ENCODE data around the gene CSN1S1. TPM values are rescaled to one million over a fixed set of nuclear protein-coding genes. Genes with fewer than 3 reads are reported as not detected.

Gene CSN1S1
- total RNA-seq, 1 experiment from 2014 or later, result not detected

DNA sequence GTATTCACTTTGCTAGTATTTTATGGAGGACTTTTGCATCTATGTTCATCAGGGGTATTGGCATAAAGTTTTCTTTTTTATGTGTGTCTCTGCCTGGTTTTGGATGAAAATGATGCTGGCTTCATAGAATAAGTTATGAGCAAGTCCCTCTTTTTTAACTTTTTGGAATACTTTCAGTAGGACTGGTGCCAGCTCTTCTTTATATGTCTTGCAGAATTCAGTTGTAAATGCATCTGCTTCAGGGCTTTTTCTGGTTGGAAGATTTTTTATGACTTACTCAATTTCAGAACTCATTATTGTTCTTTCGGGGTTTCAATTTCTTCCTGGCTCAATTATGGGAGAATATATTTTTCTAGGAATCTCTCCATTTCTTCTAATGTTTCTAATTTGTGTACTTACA lies 43.8 kb downstream of the CSN1S1 start:
- CTCF ChIA-PET, result no interaction called here
- Histone ChIP-seq H3K4me1 (no peaks in the 10 kb centered on the region), H3K36me3 (ENCODE audit: control insufficient read depth, insufficient read depth, low read length) (no peaks in the 10 kb centered on the region), H3K4me3 (ENCODE audit: low read depth, low read length) (no peak overlapping the region), H3K9me3 (no peaks in the 10 kb centered on the region; the same call in 1 of the 2 replicates), H3K27me3 (replicated peaks; ENCODE audit: control insufficient read depth, insufficient read depth, low read length) (no peaks in the 10 kb centered on the region)
- H3K27me3 Mint-ChIP-seq (ENCODE audit: insufficient read depth, unreplicated experiment), result no peaks in the 10 kb centered on the region
- no peak for DNase-seq
- no peak overlapping the region for H3K4me3 Mint-ChIP-seq (ENCODE audit: unreplicated experiment)
- POLR2A ChIA-PET, result no interaction called here
- no TSS peak for BruUV-seq (replicated peaks)
- H3K9me3 Mint-ChIP-seq (ENCODE audit: unreplicated experiment), result peaks cover 18% of the 10 kb centered on the region
- peaks cover 12% of the 10 kb centered on the region for H3K4me1 Mint-ChIP-seq (ENCODE audit: low read depth, unreplicated experiment)
- intact Hi-C loops (cut with micrococcal nuclease; ENCODE audit: unreplicated experiment), result no loop called here
- H3K27ac Mint-ChIP-seq (ENCODE audit: unreplicated experiment), result no peak overlapping the region
- H3K36me3 Mint-ChIP-seq (ENCODE audit: insufficient read depth, unreplicated experiment), result no peaks in the 10 kb centered on the region
- TF ChIP-seq CTCF (IDR thresholded peaks at IDR 0.05; ENCODE audit: insufficient read depth in 1 of 2, low read depth in 1 of 2, low read length in 1 of 2, severe bottlenecking in 1 of 2, unreplicated experiment in 1 of 2), result no peak

DNA sequence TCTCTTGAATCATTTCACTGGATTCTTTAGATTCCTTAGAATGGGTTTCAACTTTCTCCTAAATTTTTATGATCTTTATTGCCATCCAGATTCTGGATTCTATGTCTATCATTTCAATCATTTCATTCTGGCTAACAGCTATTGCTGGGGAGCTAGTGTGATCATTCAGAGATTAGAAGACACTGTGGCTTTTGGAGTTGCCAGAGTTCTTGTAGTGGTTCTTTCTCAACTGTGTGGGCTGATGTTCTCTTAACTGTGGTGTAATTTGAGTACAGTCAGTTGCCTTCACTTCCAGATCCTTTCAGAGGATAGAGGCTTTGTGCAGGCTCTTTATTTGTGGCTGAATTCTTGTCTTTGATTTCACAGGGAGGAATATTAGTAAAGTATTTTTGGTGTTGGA lies 46.7 kb downstream of the CSN1S1 start:
- no peaks in the 10 kb centered on the region; the same call in 1 of the 2 replicates for H3K9me3 ChIP-seq
- Mint-ChIP-seq H3K36me3 (ENCODE audit: insufficient read depth, unreplicated experiment) (no peaks in the 10 kb centered on the region), H3K9me3 (ENCODE audit: unreplicated experiment) (peaks cover 28% of the 10 kb centered on the region), H3K27ac (ENCODE audit: unreplicated experiment) (no peak overlapping the region), H3K4me1 (ENCODE audit: low read depth, unreplicated experiment) (peaks cover 12% of the 10 kb centered on the region), H3K27me3 (ENCODE audit: insufficient read depth, unreplicated experiment) (no peaks in the 10 kb centered on the region), H3K4me3 (ENCODE audit: unreplicated experiment) (no peak overlapping the region)
- no peaks in the 10 kb centered on the region for H3K36me3 ChIP-seq (ENCODE audit: control insufficient read depth, insufficient read depth, low read length)
- no peaks in the 10 kb centered on the region for H3K27me3 ChIP-seq (replicated peaks; ENCODE audit: control insufficient read depth, insufficient read depth, low read length)
- intact Hi-C loops (cut with micrococcal nuclease; ENCODE audit: unreplicated experiment), result loop anchor here (1.0 kb wide), 1 partner anchor 41 kb away; no protein-coding TSS in a partner anchor
- H3K4me3 ChIP-seq (ENCODE audit: low read depth, low read length), result no peak overlapping the region
- H3K4me1 ChIP-seq, result peaks cover 2% of the 10 kb centered on the region; the same call in 1 of the 2 replicates
- no peak for DNase-seq
- POLR2A ChIA-PET, result no interaction called here
- BruUV-seq (replicated peaks), result no TSS peak
- no peak for TF ChIP-seq CTCF (IDR thresholded peaks at IDR 0.05; ENCODE audit: insufficient read depth in 1 of 2, low read depth in 1 of 2, low read length in 1 of 2, severe bottlenecking in 1 of 2, unreplicated experiment in 1 of 2)
- CTCF ChIA-PET, result no interaction called here

GRCh38 chr4:69984030-69984443 lies 53.2 kb downstream of the CSN1S1 start:
- Mint-ChIP-seq H3K4me3 (ENCODE audit: unreplicated experiment) (peak overlapping the region; percentile 28), H3K27me3 (ENCODE audit: insufficient read depth, unreplicated experiment) (no peaks in the 10 kb centered on the region), H3K27ac (ENCODE audit: unreplicated experiment) (peak overlapping the region; percentile 54), H3K36me3 (ENCODE audit: insufficient read depth, unreplicated experiment) (no peaks in the 10 kb centered on the region), H3K4me1 (ENCODE audit: low read depth, unreplicated experiment) (peaks cover 20% of the 10 kb centered on the region), H3K9me3 (ENCODE audit: unreplicated experiment) (peaks cover 15% of the 10 kb centered on the region)
- H3K36me3 ChIP-seq (ENCODE audit: control insufficient read depth, insufficient read depth, low read length), result no peaks in the 10 kb centered on the region
- H3K4me3 ChIP-seq (ENCODE audit: low read depth, low read length), result no peak overlapping the region
- H3K9me3 ChIP-seq, result no peaks in the 10 kb centered on the region
- peak; percentile 33 to 59 for DNase-seq
- intact Hi-C loops (cut with micrococcal nuclease; ENCODE audit: unreplicated experiment), result loop anchor here (5.0 kb wide), 1 partner anchor 87 kb away; no protein-coding TSS in a partner anchor
- peaks cover 25% of the 10 kb centered on the region for H3K4me1 ChIP-seq
- no peak for TF ChIP-seq CTCF (IDR thresholded peaks at IDR 0.05; ENCODE audit: insufficient read depth in 1 of 2, low read depth in 1 of 2, low read length in 1 of 2, severe bottlenecking in 1 of 2, unreplicated experiment in 1 of 2)
- no TSS peak for BruUV-seq (replicated peaks)
- POLR2A ChIA-PET, result interaction anchor here (1.5 kb wide), 1 partner anchor 199 kb away, joined by 5 read pairs; no protein-coding TSS in a partner anchor
- no peaks in the 10 kb centered on the region for H3K27me3 ChIP-seq (replicated peaks; ENCODE audit: control insufficient read depth, insufficient read depth, low read length)
- CTCF ChIA-PET, result interaction anchor here (1.8 kb wide), 1 partner anchor 199 kb away, joined by 12 read pairs; no protein-coding TSS in a partner anchor
